LoVo (cell line): ENCODE results near the gene TMPRSS9.

Experiments
- DNase-seq: peaks from one replicate; pipeline ENCODE4 v3.0.0-alpha.2; 2016; ENCODE audit warnings: low spot score

TMPRSS9 gene

GRCh38 chr19:2359992-2360685 is at the start of gene TMPRSS9:
Gene TMPRSS9, plus strand, starts transcription at chr19:2360265. Its CDS starts 29,521 bp downstream, at chr19:2389786.
- DNase-seq, result no peak

GRCh38 chr19:2311093-2311492 is 49.0 kb upstream of the TMPRSS9 start:
- no peak for DNase-seq

- DNase-seq, result no peak
Observed at GRCh38 chr19:2312820-2313501, 47.1 kb upstream of the TMPRSS9 start.

GRCh38 chr19:2315121-2315817 is 44.8 kb upstream of the TMPRSS9 start:
- no peak for DNase-seq

- no peak for DNase-seq
Observed at GRCh38 chr19:2315818-2316353, 44.2 kb upstream of the TMPRSS9 start.

GRCh38 chr19:2317300-2317699 is 42.8 kb upstream of the TMPRSS9 start:
- no peak for DNase-seq

GRCh38 chr19:2317756-2318155 is 42.3 kb upstream of the TMPRSS9 start:
- no peak for DNase-seq

GRCh38 chr19:2318923-2319322 is 41.1 kb upstream of the TMPRSS9 start:
- DNase-seq, result no peak

GRCh38 chr19:2319551-2319950 is 40.5 kb upstream of the TMPRSS9 start:
- no peak for DNase-seq

GRCh38 chr19:2320049-2320448 is 40.0 kb upstream of the TMPRSS9 start:
- no peak for DNase-seq

- no peak for DNase-seq
Observed at GRCh38 chr19:2320939-2321338, 39.1 kb upstream of the TMPRSS9 start.

- no peak for DNase-seq
Observed at GRCh38 chr19:2321565-2322283, 38.3 kb upstream of the TMPRSS9 start.

- no peak for DNase-seq
Observed at GRCh38 chr19:2323707-2324106, 36.4 kb upstream of the TMPRSS9 start.

- DNase-seq, result no peak
Observed at GRCh38 chr19:2324220-2324948, 35.7 kb upstream of the TMPRSS9 start.

GRCh38 chr19:2325281-2326046 is 34.6 kb upstream of the TMPRSS9 start:
- no peak for DNase-seq

- no peak for DNase-seq
Observed at GRCh38 chr19:2326699-2327360, 33.2 kb upstream of the TMPRSS9 start.

- peak; percentile 86 for DNase-seq
Observed at GRCh38 chr19:2327773-2328400, 32.2 kb upstream of the TMPRSS9 start.

GRCh38 chr19:2328401-2329148 is 31.5 kb upstream of the TMPRSS9 start, which contains the start of the genes LSM7 and SPPL2B:
Gene LSM7, minus strand, starts transcription at chr19:2328586. Its CDS starts 20 bp downstream, at chr19:2328566.
Gene SPPL2B, plus strand, starts transcription at chr19:2328684. Its CDS starts 26 bp downstream, at chr19:2328710.
- peak; percentile 93 for DNase-seq

GRCh38 chr19:2329149-2329478 is 31.0 kb upstream of the TMPRSS9 start:
- no peak for DNase-seq
